ENCODE data around the gene MICB.
"Not testable (repeated sequence)": the region's sequence is repeated elsewhere in the genome, so short reads cannot be mapped to it uniquely, and the experiment has no call there.

MICB gene

GRCh38 chr6:31545291-31545690, 47.3 kb downstream of the MICB start:
- Histone ChIP-seq H3K36me3 (ENCODE audit: insufficient read depth, low read length) (peaks cover 22% of the 10 kb centered on the region), H3K9me3 (ENCODE audit: low read depth, low read length) (no peaks in the 10 kb centered on the region), H3K9ac (ENCODE audit: insufficient read length) (no peak overlapping the region), H3K27ac (no peak overlapping the region), H3K4me3 (no peak overlapping the region)
- no peak for DNase-seq (ENCODE audit: low read depth, low spot score)
- TF ChIP-seq EZH2 (IDR thresholded peaks at IDR 0.05) (no peak), POLR2AphosphoS5 (IDR thresholded peaks at IDR 0.05; ENCODE audit: borderline replicate concordance, low read depth, low read length) (no peak), FOXP2 (optimal IDR thresholded peaks at IDR 0.05; ENCODE audit: control extremely low read depth, extremely low read length, insufficient read depth) (no peak)

DNA sequence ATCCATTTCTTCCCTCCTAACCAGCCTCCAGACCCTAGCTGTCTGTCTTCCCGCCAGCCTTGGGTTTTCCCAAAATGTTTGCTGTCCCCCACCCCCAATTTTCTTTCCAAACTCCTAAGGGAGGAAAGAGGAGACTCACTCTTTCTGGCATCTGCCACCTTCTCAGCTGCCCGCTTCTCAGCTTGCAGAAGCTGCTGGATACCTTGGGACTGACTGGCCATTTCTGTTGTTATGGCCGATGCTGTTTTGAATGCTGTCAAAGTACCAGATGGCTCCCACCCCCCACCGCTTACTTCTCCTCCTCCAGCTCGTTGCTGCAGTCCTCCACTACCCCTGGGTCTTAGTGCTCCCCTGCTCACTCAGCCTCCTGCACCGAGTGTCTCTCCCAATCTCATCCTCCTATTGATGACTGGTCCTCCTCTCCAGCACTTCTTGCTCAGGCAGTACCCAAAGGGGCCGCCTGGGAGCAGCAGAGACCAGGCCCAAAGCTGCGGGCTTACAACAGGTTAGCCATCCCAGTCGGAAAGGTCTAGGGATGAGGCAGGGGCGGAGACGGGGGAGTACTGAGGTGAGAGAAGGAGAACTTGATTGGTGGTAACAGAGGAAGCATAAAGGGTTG, 48.5 kb downstream of the MICB start, which contains the start of gene ATP6V1G2:
ATP6V1G2 (minus strand) TSS at position 270 of the 619 bp plus-strand sequence; CDS start at position 221, 49 bp downstream.
- DNase-seq (ENCODE audit: low read depth, low spot score): peak; percentile 82
- H3K9ac ChIP-seq (ENCODE audit: insufficient read length): peak within 1 kb of the TSS; percentile 91
- H3K4me3 ChIP-seq: peak within 1 kb of the TSS; percentile 86
- H3K36me3 ChIP-seq (ENCODE audit: insufficient read depth, low read length): peaks cover 19% of the 10 kb centered on the region; the same call in 1 of the 2 replicates
- TF ChIP-seq EZH2 (IDR thresholded peaks at IDR 0.05) (no peak), POLR2AphosphoS5 (IDR thresholded peaks at IDR 0.05; ENCODE audit: borderline replicate concordance, low read depth, low read length) (no peak), FOXP2 (optimal IDR thresholded peaks at IDR 0.05; ENCODE audit: control extremely low read depth, extremely low read length, insufficient read depth) (no peak)
- no peaks in the 10 kb centered on the region for H3K9me3 ChIP-seq (ENCODE audit: low read depth, low read length)
- H3K27ac ChIP-seq: peak within 1 kb of the TSS; percentile 92

- no peak for TF ChIP-seq EZH2 (IDR thresholded peaks at IDR 0.05)
- peak; percentile 74 for TF ChIP-seq POLR2AphosphoS5 (IDR thresholded peaks at IDR 0.05; ENCODE audit: borderline replicate concordance, low read depth, low read length)
- H3K9me3 ChIP-seq (ENCODE audit: low read depth, low read length): no peaks in the 10 kb centered on the region
- peak within 1 kb of the TSS; percentile 86 for H3K4me3 ChIP-seq
- H3K36me3 ChIP-seq (ENCODE audit: insufficient read depth, low read length): peaks cover 19% of the 10 kb centered on the region; the same call in 1 of the 2 replicates
- peak within 1 kb of the TSS; percentile 91 for H3K9ac ChIP-seq (ENCODE audit: insufficient read length)
- peak; percentile 96 for DNase-seq (ENCODE audit: low read depth, low spot score)
- peak within 1 kb of the TSS; percentile 92 for H3K27ac ChIP-seq
Observed at GRCh38 chr6:31546958-31547726, 49.2 kb downstream of the MICB start, which contains the start of gene NFKBIL1. NFKBIL1 (plus strand) TSS chr6:31547608; CDS start chr6:31547695, 87 bp downstream.

GRCh38 chr6:31547727-31548543, 50.0 kb downstream of the MICB start:
- DNase-seq (ENCODE audit: low read depth, low spot score): no peak
- Histone ChIP-seq H3K9me3 (ENCODE audit: low read depth, low read length) (no peaks in the 10 kb centered on the region), H3K9ac (ENCODE audit: insufficient read length) (peak overlapping the region; percentile 91), H3K36me3 (ENCODE audit: insufficient read depth, low read length) (peaks cover 19% of the 10 kb centered on the region; the same call in 1 of the 2 replicates), H3K4me3 (peak overlapping the region; percentile 86), H3K27ac (peak overlapping the region; percentile 92)
- no peak for TF ChIP-seq FOXP2 (optimal IDR thresholded peaks at IDR 0.05; ENCODE audit: control extremely low read depth, extremely low read length, insufficient read depth)
- no peak for TF ChIP-seq POLR2AphosphoS5 (IDR thresholded peaks at IDR 0.05; ENCODE audit: borderline replicate concordance, low read depth, low read length)
- TF ChIP-seq EZH2 (IDR thresholded peaks at IDR 0.05): no peak

DNA sequence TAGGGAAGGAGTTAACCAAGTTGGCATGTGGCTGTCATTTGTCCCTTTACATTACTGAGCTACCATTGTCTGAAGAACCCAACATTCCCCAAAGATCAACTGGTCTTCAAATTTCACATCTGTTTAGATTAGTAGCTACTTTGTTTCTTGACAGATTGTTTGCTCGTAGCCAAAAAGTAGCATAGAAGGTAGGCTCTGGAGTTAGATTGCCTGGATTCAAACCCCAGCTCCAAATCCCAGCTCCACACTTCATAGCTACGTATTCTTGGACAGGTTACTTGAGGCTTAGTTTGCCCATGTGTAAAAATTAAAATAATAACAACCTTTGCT, 50.6 kb downstream of the MICB start:
- Histone ChIP-seq H3K9ac (ENCODE audit: insufficient read length) (peak overlapping the region; percentile 91), H3K4me3 (peak overlapping the region; percentile 86), H3K36me3 (ENCODE audit: insufficient read depth, low read length) (peaks cover 23% of the 10 kb centered on the region; the same call in 1 of the 2 replicates), H3K9me3 (ENCODE audit: low read depth, low read length) (no peaks in the 10 kb centered on the region), H3K27ac (peak overlapping the region; percentile 92)
- no peak for DNase-seq (ENCODE audit: low read depth, low spot score)
- TF ChIP-seq EZH2 (IDR thresholded peaks at IDR 0.05): no peak
- no peak for TF ChIP-seq POLR2AphosphoS5 (IDR thresholded peaks at IDR 0.05; ENCODE audit: borderline replicate concordance, low read depth, low read length)
- no peak for TF ChIP-seq FOXP2 (optimal IDR thresholded peaks at IDR 0.05; ENCODE audit: control extremely low read depth, extremely low read length, insufficient read depth)

- H3K9ac ChIP-seq (ENCODE audit: insufficient read length); H3K4me3 ChIP-seq; DNase-seq (ENCODE audit: low read depth, low spot score); H3K27ac ChIP-seq; H3K9me3 ChIP-seq (ENCODE audit: low read depth, low read length): not testable (repeated sequence)
- H3K36me3 ChIP-seq (ENCODE audit: insufficient read depth, low read length): peaks cover 28% of the 10 kb centered on the region; the same call in 1 of the 2 replicates
Observed at GRCh38 chr6:31551371-31551770, 53.4 kb downstream of the MICB start.

GRCh38 chr6:31556307-31556706, 58.4 kb downstream of the MICB start:
- DNase-seq (ENCODE audit: low read depth, low spot score): no peak
- H3K9me3 ChIP-seq (ENCODE audit: low read depth, low read length): no peaks in the 10 kb centered on the region
- H3K9ac ChIP-seq (ENCODE audit: insufficient read length): no peak overlapping the region
- H3K36me3 ChIP-seq (ENCODE audit: insufficient read depth, low read length): peaks cover 18% of the 10 kb centered on the region; the same call in 1 of the 2 replicates
- no peak overlapping the region for H3K4me3 ChIP-seq
- TF ChIP-seq POLR2AphosphoS5 (IDR thresholded peaks at IDR 0.05; ENCODE audit: borderline replicate concordance, low read depth, low read length) (no peak), FOXP2 (optimal IDR thresholded peaks at IDR 0.05; ENCODE audit: control extremely low read depth, extremely low read length, insufficient read depth) (no peak), EZH2 (IDR thresholded peaks at IDR 0.05) (no peak)
- H3K27ac ChIP-seq: no peak overlapping the region
